HAP-1 (cell line): ENCODE measurements around the gene BRS3.

ENCODE experiments used
- DNase-seq, 2 experiments: peaks; one replicate each; pipeline ENCODE4 v3.0.0-alpha.2; 2016 to 2020; ENCODE audit warnings: low spot score in 2 of 2
- H3K27me3 ChIP-seq: fragments of 250-450 bp; sonication (Bioruptor Pico); 2 replicates; pipeline ENCODE4 v1.5.1; 2020; ENCODE audit warnings: low read depth, mild to moderate bottlenecking, moderate library complexity
- H3K36me3 ChIP-seq: fragments of 250-450 bp; sonication (Bioruptor Pico); replicated peaks from 2 replicates; pipeline ENCODE4 v1.5.1; 2020; ENCODE audit warnings: mild to moderate bottlenecking
- H3K4me1 ChIP-seq: fragments of 250-450 bp; sonication (Bioruptor Pico); 2 replicates; pipeline ENCODE4 v1.5.1; 2020; ENCODE audit warnings: mild to moderate bottlenecking
- H3K4me3 ChIP-seq: fragments of 250-450 bp; sonication (Bioruptor Pico); 2 replicates; pipeline ENCODE4 v1.5.1; 2020; ENCODE audit warnings: mild to moderate bottlenecking, moderate library complexity
- H3K9me3 ChIP-seq: fragments of 250-450 bp; sonication (Bioruptor Pico); 2 replicates; pipeline ENCODE4 v1.5.1; 2020; ENCODE audit warnings: mild to moderate bottlenecking, moderate library complexity
- in situ Hi-C: fragments of 300-500 bp; cut with MboI; formaldehyde crosslinking; loops from 3 replicates; pipeline ENCODE4 v1.14.3; 2020; ENCODE audit warnings: low sequenced_read_pairs, inconsistent platforms, mixed read lengths

BRS3 gene

DNA sequence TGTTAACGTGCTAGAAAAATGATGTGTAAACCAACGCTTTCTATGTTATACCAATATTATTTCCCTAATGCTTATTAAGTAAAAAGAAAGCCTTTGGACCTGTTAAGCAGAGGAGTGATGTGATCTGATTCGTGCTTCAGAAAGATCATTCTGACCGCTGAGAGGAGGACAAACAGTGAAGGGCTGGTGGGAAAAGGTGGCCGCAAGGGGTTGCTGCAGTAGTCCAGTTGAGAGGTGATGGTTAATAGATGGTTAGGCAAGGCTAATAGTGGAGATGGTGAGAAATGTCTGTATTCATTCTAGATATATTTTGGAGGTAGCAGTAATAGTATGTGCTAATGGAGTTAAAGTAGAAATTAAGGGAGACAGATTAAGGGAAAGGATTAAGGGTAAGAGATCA lies 31.3 kb downstream of the BRS3 start:
- peaks cover 10% of the 10 kb centered on the region for H3K27me3 ChIP-seq
- no peaks in the 10 kb centered on the region for H3K9me3 ChIP-seq
- no peak for DNase-seq
- no peaks in the 10 kb centered on the region for H3K4me1 ChIP-seq
- in situ Hi-C loops: no loop called here
- H3K4me3 ChIP-seq: no peak overlapping the region
- no peaks in the 10 kb centered on the region for H3K36me3 ChIP-seq

DNA sequence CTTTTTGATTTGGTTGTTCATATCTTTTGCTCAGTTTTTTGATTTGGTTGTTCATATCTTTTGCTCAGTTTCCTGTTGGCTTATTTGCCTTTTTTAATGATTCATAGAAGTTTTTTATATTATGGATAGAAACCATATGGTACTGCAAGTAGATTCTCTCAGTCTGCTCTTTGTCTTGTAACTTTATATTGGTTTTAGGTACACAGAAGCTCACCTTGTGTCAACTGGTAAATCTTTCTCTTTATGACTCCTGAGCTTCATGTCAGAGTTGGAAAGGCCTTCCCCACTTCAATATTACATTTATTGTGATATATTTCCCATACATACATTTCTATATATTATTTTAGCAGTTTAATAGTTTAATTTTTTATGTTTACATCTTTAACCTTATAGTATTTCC lies 36.0 kb downstream of the BRS3 start:
- Histone ChIP-seq H3K9me3 (no peaks in the 10 kb centered on the region), H3K36me3 (no peaks in the 10 kb centered on the region), H3K27me3 (peaks cover 8% of the 10 kb centered on the region), H3K4me1 (no peaks in the 10 kb centered on the region), H3K4me3 (no peak overlapping the region)
- no peak for DNase-seq
- in situ Hi-C loops: no loop called here

DNA sequence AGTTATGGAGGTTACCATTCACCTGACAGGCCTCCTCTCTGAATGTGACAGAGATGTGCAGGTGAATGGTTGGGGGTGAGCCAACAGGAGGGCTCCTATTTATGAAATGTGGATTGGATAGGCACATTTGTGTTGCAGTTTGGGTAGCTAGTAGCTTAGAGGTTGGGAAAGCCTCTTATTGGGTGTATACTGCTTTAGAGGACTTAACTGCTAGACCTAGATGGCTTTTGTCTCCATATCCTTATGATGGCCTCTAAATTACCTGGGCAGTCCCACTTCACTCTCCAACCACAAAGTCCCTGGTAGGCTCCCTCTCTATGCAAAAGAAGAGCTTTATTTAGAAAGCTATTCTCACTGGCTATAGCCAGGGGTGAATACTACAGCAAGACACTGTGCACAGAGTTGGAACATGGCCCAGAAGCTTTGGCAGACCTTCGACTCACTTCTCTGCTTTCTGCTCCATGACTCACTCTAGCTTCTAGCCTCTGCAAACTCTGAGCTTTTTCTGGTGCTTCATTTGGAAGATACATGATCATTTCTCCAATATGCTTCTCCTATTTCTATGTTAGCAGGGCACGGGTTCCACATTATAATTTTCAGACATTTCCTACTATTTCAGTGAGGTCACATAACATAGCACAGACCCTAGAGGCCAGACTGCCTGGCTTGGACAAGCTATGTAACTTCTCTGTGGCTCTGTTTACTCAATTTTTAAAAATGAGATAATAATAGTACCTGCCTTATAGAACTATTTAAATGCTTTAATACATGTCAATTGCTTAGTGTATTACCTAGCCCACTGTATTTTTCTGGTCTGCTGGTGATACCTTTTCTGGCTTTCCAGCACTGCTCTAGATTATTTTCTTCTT lies 38.2 kb downstream of the BRS3 start:
- no peak overlapping the region for H3K4me3 ChIP-seq

DNA sequence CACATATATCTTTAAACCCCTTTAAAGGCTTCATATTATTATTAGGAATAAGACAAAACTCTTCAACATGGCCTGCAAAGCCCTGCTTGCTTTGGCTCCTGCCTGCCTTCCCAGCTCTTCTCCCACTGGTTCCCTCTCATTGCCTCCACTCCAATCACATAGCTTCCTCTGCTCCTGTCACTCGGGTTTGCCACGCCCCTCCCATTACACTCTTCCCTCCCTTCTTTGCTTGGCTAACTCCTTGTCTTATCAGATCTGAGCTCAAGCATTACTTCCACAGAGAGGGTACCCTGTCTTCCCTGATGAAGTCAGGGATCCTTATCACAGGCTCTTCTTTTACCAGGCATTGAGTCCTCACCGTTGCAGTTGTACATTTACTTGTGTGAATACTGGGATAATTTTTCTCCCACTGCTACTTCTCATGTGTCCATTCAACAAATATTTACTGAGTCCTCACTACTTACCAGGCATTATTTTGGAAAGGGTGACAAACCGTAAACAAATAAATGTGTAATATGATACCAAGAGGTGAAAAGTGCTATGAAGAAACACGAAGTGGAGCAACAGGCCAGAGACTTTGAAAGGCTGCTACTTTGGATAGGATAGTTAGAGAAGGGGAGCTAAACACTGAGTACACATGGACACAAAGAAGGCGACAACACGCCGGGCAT lies 41.0 kb downstream of the BRS3 start:
- DNase-seq: peak in 1 of 2 experiments; percentile 45
- no peaks in the 10 kb centered on the region for H3K36me3 ChIP-seq
- H3K9me3 ChIP-seq: no peaks in the 10 kb centered on the region
- no peak overlapping the region for H3K4me3 ChIP-seq
- no peaks in the 10 kb centered on the region for H3K4me1 ChIP-seq
- H3K27me3 ChIP-seq: peaks cover 3% of the 10 kb centered on the region; the same call in 1 of the 2 replicates
- in situ Hi-C loops: no loop called here

More for the DNA sequence above, 38.2 kb downstream of the BRS3 start:
- peaks cover 6% of the 10 kb centered on the region for H3K27me3 ChIP-seq
- no peaks in the 10 kb centered on the region for H3K9me3 ChIP-seq
- in situ Hi-C loops: no loop called here
- no peaks in the 10 kb centered on the region for H3K4me1 ChIP-seq
- no peak for DNase-seq
- no peaks in the 10 kb centered on the region for H3K36me3 ChIP-seq

DNA sequence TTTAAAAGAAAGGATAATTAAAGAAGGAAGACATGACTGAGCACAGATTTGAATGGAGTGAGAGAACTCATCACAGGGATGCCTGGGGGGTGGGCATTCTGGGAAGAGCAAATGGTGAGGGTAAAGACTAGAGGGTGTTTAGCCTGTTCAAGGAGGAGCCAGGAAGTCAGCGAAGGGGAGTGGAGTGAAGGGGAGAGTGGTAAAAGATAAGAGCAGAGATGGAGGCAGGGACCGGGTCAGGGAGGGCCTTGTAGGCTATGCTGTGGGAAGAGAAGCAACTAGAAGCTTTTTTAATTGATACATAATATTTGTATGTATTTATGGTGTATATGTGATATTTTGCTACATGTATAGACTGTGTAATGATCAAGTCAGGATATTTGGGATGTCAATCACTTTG lies 42.0 kb downstream of the BRS3 start:
- no peak for DNase-seq
- H3K9me3 ChIP-seq: no peaks in the 10 kb centered on the region
- in situ Hi-C loops: no loop called here
- H3K4me1 ChIP-seq: no peaks in the 10 kb centered on the region
- peaks cover 3% of the 10 kb centered on the region; the same call in 1 of the 2 replicates for H3K27me3 ChIP-seq
- no peaks in the 10 kb centered on the region for H3K36me3 ChIP-seq
- no peak overlapping the region for H3K4me3 ChIP-seq

- 0 out of 2 replicates have a peak, but pooled peaks cover 3% of the 10 kb centered on the region for H3K27me3 ChIP-seq
- no peaks in the 10 kb centered on the region for H3K4me1 ChIP-seq
- in situ Hi-C loops: no loop called here
- H3K4me3 ChIP-seq: no peak within 1 kb of the TSS
- no peaks in the 10 kb centered on the region for H3K9me3 ChIP-seq
- DNase-seq: no peak
- no peaks in the 10 kb centered on the region for H3K36me3 ChIP-seq
Observed at GRCh38 chrX:136531951-136532350, 44.2 kb downstream of the BRS3 start, which contains the start of gene VGLL1. VGLL1 (plus strand) TSS chrX:136532215; CDS start chrX:136536021, 3,806 bp downstream.

DNA sequence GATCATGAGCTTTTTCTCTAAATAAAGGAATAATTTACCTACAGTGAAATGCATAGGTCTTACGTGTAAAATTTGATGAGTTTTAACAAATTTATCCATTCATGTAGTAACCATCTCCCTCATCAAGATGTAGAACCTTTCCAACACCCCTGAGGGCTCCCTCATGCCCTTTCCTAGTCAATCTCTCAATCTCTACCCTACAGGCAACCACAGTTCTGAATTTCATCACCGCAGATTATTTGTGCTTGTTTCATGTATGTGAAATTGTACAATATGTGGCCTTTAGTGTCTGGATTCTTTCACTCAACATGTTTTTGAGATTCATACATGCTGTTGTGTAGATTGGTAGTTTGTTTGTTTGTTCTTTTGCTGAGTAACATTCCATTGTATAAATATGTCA lies 46.4 kb downstream of the BRS3 start:
- 0 out of 2 replicates have a peak, but pooled peaks cover 3% of the 10 kb centered on the region for H3K27me3 ChIP-seq
- DNase-seq: no peak
- no peak overlapping the region for H3K4me3 ChIP-seq
- H3K4me1 ChIP-seq: no peaks in the 10 kb centered on the region
- H3K9me3 ChIP-seq: no peaks in the 10 kb centered on the region
- in situ Hi-C loops: no loop called here
- H3K36me3 ChIP-seq: no peaks in the 10 kb centered on the region

DNA sequence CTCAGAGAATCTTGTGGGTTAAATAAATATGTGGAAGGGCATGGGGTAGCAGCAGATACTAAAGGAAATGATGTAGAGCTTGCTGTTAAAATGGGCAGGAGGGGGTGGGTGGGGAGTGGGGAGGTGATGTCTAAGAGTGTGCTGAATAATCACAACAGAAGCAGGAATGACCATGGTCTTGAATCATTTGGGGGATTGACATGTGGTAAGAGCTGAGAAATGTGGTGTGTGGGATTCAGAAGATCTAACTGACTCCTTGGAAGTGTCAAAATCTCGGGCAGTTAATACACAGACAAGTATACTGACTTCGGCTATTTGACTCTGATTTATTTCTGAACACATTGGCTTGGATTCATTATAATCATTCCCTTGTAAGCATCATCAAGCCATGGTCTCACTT lies 51.1 kb downstream of the BRS3 start:
- no peaks in the 10 kb centered on the region for H3K36me3 ChIP-seq
- no peaks in the 10 kb centered on the region for H3K4me1 ChIP-seq
- H3K9me3 ChIP-seq: no peaks in the 10 kb centered on the region; the same call in 1 of the 2 replicates
- H3K4me3 ChIP-seq: no peak overlapping the region
- no peaks in the 10 kb centered on the region for H3K27me3 ChIP-seq
- DNase-seq: no peak
- in situ Hi-C loops: no loop called here

- Histone ChIP-seq H3K27me3 (no peaks in the 10 kb centered on the region), H3K36me3 (no peaks in the 10 kb centered on the region), H3K4me3 (no peak overlapping the region), H3K4me1 (no peaks in the 10 kb centered on the region), H3K9me3 (no peaks in the 10 kb centered on the region; the same call in 1 of the 2 replicates)
- DNase-seq: no peak
- in situ Hi-C loops: no loop called here
Observed at GRCh38 chrX:136540226-136540625, 52.5 kb downstream of the BRS3 start.

DNA sequence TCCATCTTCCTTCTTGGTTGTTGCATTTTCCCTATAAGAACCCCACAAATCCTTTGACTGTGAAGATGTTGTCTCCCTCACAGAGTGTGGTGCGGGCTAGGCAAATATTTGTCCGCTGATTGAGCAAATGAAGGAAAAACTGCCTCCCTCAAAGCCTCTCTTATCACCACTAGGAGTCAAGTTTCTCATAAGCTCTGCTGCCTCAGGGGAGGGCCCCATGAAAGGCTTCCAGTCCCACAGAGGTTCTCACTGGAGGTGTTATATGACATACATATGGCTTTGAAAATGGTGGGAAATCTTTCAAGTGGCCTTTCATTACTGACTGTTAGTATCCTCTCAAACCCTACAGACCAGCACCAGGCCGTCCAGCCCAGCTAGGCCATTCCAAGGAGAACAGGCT lies 53.5 kb downstream of the BRS3 start:
- no peak for DNase-seq
- H3K9me3 ChIP-seq: no peaks in the 10 kb centered on the region; the same call in 1 of the 2 replicates
- no peaks in the 10 kb centered on the region for H3K4me1 ChIP-seq
- no peak overlapping the region for H3K4me3 ChIP-seq
- in situ Hi-C loops: no loop called here
- no peaks in the 10 kb centered on the region for H3K36me3 ChIP-seq
- H3K27me3 ChIP-seq: no peaks in the 10 kb centered on the region

GRCh38 chrX:136542281-136542680 lies 54.5 kb downstream of the BRS3 start:
- no peak for DNase-seq
- Histone ChIP-seq H3K27me3 (no peaks in the 10 kb centered on the region), H3K4me3 (no peak overlapping the region), H3K9me3 (no peaks in the 10 kb centered on the region; the same call in 1 of the 2 replicates), H3K36me3 (no peaks in the 10 kb centered on the region), H3K4me1 (no peaks in the 10 kb centered on the region)
- in situ Hi-C loops: no loop called here
